ENCODE results near the gene KCNH1.
"Not testable (repeated sequence)": the region's sequence is repeated elsewhere in the genome, so short reads cannot be mapped to it uniquely, and the experiment has no call there.

KCNH1 gene

DNA sequence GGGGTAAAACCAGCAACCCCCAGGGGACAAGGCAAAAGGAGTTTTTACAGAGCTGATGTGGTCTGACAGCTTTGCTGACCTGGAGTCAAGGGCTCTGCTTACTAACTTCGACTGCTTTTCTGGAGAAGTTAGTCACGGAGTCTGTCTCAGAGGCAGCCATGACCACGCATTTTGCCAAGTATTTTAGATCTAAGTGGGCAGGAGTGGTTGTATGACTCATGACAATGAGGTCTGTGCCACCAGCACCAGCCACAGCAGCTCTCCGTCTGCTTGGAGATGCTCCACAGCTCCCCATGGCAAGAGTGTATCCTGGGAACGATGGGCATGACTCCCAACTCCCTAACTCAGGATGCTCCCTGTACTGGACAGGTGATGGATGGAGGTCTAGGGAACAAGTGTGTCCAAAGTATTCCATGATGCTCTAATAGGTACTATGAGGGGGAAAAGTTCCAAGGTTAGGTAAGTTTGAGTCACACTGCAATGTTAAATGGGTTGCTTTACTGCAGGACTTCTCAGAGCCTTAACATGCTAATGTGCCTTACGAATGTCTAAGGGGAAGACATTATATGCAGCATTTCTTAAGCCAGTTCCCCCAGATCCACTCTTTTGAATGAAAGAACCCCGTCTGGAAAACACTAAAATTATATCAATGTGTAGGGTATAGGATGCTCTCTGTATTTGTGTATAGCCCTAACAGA lies 446.2 kb downstream of the KCNH1 start:
- DNase-seq (ENCODE audit: low spot score): no peak

DNA sequence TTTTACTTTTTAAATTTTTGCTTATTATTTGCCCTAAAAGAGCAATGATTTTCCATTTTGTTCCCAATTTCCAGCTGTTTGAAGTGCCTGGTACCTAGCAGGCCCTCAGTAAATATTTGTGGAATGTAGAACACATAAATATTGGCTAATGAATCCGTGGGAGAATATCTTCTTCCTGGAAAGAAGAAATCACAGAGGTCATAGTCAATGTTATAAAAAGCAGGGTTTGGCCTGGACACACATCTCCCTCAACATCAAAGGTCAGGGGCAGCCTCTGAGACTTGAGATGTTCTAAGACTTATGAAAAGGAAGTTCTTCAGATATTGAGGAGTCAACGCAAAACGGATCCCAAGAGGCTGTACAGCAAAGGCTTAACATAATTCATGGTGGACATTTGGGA lies 447.1 kb downstream of the KCNH1 start:
- DNase-seq (ENCODE audit: low spot score): no peak

DNA sequence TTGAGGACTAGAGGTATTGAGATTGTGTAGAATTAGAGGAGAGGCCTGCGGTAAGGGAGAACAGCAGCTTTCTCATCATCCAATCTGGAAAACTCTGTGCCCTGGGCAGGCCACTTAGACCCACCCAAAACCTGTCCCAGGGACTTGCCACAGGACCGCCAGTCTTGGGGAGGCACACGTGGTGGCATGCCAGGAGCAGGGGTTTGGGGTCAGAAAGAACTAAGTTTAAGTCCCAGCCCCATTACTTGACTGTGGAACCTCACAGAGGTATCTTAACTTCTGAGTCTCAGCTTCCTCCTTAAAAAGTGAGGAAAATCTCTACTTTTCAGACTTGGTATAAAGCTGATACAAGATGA lies 448.7 kb downstream of the KCNH1 start:
- DNase-seq (ENCODE audit: low spot score): no peak

DNA sequence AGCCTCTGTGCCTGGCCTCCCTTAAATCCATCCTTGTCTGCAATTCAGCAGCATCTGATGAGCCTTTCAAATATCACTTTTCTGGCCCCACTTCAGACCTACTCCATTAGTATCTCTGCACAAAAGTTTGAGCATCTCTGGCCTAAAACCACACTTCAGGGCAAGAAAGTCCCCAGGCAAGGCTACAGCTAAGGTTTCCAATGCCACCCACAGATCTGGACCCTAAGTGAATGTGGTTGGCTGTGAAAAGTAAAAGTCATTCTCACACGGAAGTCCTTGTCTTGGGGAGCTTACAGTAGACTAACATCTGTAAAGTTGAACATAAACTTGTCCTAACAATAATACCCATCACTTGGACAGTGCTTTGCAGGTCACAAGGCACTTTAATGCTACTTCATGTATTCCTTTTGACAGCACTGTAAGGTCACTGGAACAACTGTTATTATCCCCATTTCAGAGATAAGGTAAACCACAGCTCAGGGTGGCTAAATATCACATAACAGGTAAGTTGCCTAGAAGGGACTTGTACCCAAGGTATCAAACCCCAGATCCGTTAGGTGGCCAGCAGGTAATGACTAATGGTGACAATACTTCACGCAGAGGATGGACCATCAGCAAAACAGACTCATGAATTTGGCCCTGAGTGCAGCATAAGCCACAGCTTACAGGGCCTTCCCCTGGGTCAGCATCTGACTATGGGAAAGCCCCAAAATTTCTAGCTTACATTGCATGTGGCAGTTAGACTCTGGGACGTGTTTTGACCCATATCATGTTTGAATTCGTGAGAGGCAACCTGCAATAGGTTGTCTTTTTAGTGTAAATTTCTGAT lies 449.3 kb downstream of the KCNH1 start:
- no peak for DNase-seq (ENCODE audit: low spot score)

DNA sequence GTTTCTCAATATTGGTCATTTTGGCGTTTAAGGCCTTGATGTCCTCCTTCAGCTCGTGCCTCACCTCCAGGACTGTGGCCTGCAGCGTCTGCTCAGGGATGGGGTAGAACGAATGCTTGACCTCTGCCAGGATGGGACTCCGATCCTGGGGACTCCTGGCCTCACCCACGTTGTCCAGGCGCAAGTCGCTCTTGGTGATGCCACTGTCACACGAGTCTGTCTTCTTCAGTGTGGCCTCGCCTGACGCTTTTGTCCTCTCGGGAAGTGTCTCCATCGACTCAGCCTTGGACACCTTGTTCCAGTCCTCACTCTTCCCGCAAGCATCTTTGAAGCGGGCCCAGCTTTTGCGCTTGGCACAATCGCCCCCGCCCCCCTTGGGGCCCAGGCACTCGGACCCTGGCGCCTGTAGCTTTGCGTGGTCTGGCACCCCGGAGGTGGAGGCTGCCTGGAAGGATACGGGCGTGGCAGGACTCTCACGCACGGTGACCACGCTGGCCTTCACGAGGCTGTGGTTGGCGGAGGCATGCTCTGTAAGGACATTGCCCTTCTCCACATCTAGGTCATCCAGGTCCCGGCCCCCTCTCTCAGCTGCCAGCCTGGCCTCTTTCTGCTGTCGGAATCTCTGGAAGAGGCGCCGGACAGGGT lies 450.4 kb downstream of the KCNH1 start:
- no peak for DNase-seq (ENCODE audit: low spot score)

DNA sequence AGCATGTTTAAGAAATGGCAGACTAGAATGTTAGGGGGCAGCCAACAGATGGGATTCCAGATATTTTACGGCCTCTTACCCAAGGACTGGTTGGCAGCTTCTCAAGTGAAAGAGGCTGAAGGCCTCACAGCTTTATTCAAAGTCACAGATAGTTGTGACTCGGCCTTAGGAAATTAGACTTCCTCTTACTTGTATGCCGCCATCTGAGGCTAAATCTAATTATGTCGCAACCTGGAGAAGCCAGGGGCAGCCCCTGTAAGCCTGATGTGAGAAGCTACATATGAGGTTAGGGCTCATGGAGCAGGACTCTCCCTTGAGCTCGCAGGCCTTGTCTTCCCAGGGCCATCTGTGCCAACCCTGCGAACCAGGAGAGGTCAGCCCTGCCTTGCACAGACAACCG lies 452.8 kb downstream of the KCNH1 start:
- no peak for DNase-seq (ENCODE audit: low spot score)

DNA sequence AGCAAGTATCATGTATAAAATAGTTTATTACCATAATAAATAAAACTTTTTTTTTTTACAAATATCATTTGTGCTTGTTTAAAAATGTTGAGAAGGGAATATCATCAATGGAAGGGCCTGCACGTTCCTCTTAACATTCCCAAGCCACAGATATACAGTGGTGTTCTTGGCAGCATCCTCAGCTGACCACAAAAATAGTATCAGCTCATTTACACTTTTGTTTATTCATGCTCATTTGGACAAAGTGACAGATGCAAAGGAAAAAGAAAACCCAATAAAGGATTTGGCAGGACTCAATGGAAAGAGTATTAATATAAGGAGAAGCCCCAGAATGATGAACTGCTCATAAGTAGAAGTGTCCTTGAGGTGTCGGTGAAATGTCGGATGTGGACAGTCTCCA lies 455.6 kb downstream of the KCNH1 start:
- no peak for DNase-seq (ENCODE audit: low spot score)

DNA sequence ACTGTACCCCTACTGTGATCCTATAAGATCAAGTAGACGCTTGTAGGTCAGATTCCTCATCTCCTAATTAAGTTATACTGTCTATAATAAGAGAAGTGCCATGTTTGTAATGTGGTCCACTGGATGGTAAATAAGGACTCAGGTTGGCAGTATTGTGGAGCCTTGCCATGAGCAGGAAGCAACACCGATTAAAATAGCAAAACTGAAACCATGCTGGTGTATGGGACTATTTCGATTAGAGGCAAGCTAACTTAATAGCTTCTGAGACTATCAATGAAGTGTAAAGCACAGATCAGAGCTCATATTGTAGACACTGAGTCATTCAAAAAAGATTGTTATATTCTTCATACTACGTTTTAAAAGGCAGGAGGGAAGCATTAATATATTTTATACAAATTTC lies 456.4 kb downstream of the KCNH1 start:
- DNase-seq (ENCODE audit: low spot score): no peak

DNA sequence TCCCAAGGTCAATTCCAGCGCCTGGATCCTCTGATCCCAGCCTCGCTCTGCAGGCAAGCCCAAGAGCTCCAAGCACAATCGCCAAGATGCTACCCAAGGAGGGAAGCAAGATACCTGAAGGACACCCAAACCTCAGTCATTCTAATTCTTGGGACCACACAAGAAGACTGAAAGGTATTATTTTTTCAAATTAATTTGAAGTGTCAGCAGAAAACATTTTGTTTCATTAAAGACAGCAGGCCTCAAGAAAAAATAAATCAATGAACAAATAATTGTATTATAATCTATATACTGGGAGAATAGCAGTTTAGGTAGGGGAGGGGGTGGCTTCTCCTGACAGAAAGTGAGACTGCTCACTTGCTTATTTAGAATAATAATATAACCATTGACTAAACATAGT lies 457.4 kb downstream of the KCNH1 start:
- DNase-seq (ENCODE audit: low spot score): no peak

DNA sequence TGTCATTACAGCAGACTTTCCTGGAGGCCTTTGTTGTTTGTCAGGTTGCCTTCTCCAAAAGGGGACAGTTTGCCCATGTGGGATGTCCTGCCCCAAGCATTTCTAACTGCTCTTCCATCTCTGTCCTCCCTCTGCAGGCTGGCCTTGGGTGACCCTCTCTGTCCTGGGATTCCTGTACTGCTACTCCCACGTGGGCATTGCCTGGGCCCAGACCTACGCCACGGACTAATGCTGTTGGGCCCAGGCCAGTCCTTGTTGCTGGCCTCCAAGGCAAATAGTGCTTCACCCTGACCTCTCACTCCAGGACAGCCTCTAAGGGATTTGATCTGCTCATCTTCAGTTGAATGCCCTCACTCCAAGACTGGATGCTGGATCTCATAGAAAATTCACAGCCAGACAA lies 459.8 kb downstream of the KCNH1 start:
- no peak for DNase-seq (ENCODE audit: low spot score)

DNA sequence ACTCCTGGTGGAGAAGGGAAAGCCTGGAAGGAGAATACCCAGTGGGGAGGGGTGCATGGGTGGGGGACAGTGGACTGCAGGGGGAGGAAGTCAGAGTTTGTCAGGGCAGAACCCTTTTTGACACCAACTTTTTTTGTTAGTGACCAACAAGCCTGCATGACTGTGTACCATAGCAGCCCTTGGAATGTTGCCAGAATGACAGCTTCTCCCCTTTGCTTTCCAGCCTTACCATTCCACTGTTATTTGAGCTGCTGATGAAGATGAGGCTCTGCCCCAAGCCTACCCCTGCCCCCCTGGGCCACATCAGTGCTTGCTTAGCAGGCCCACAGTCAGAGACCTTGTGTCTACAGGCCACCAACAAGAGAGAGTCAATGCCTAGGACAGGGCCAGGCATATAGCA lies 464.0 kb downstream of the KCNH1 start:
- DNase-seq (ENCODE audit: low spot score): no peak

DNA sequence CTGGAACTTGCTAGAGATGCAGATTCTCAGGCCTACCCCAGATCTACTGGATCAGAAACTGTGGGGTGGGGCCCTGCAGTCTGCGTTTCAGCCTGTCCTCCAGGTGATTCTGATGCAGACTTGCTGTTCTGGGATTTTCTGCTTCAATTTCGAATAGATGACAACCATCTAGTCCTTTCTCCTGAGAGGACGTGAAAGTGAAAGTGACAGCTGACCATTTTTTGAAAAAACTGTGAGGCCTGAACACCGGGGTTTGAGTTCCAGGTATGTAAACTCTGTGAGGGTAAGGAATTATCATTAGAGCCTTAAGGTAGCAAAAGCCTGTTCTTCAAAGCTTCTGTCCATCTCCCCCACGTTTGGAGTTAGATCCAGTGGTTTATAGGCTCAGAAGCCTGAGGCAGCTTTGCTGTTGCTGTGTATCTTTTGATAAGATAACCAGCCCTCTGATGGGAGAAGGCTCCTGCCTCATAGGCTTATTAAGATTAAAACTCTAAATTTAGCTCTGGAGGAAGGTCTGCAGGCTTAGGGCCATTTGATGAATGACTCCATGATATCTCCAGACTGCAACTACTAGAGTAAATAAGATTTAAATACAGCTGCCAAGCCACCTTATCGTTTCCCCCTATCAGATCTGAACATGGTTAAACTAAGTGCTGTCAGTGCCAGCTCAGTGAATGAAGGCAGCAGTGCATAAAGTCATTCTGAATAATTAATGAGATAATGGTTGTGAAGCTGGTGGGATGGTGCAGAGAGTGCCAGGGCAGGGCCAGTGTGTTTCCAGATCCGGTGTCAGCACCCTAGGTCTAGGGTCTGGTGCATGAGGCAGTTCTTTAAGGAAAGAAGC lies 470.0 kb downstream of the KCNH1 start:
- no peak for DNase-seq (ENCODE audit: low spot score)

DNA sequence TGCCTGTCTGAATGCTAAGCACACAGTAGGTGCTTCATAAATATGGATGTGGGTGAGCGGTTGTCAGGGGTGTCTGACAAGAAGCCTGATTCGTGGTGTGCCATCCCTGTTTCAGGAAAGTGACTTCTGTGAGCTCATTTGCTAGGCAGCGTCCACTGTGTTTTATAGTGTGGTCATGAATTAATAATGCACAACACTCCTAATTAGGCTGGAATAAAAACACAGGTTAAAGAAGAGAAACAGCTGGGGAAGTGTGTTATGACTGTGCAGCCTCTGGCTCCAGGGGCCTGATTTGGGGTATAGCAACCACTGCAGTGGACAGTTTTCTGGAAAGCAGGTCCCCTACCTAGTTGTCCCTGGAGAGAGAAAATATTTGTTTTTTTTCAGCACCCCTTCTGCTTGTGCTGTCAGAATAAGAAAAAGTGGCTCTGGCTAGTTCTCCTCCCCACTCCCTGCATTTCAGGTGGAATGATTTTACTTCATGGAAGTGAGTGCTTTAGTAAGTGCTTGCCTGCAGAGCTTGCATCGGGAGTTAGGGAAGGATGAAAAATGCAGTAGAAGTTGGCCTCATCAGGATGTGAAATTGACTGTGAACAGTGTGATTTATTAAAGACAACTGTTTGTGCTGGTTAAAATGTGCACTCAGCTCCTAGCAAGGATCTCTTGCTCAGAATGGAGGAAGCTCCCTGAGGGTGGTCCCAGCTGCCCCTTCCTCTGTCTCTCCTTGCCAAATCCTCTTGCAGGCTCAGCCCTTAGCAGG lies 471.5 kb downstream of the KCNH1 start:
- no peak for DNase-seq (ENCODE audit: low spot score)

DNA sequence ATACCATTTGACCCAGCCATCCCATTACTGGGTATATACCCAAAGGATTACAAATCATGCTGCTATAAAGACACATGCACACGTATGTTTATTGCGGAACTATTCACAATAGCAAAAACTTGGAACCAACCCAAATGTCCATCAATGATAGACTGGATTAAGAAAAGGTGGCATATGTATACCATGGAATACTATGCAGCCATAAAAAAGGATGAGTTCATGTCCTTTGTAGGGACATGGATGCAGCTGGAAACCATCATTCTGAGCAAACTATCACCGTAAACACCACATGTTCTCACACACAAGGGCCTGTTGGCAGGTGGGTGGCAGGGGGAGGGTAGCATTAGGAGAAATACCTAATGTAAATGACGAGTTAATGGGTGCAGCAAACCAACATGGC lies 472.4 kb downstream of the KCNH1 start:
- DNase-seq (ENCODE audit: low spot score): not testable (repeated sequence)

DNA sequence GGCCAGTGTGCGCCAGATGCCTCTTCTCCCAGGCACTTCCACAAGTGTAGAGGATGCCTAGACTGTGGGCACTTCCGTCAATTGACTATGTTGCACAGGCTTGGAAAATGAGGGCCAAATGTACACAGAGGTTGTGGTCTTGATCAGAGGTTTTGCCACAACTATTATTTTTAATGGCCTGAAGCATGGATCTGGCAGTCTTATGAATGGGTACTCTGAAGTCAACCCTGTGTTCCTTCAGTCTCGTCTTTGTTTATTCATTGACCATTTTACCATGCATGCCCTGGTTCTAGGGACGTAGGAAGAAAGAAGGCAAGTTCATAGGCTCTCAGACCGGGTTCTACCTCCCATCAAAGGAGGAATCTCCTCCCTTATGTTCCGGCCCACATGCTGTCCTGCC lies 476.1 kb downstream of the KCNH1 start:
- no peak for DNase-seq (ENCODE audit: low spot score)

DNA sequence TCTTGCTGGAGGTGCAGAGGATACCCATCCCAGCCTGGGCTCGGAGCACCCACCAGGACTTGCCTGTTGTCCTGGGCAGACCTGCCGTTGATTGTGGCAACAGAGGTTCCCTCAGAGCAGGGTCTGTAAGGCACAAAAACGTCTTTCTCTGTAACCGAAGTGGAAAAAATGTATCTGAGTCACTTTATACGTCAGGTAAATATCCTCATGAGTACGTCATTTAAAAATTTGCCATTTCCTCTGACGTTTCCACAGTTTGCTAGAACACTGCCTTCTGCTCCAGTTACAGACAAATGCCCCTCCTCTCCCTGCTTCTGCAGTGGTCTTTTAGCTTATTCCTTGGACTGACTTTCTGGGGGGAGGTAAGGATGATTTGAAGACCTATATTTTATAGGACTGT lies 478.4 kb downstream of the KCNH1 start:
- no peak for DNase-seq (ENCODE audit: low spot score)

DNA sequence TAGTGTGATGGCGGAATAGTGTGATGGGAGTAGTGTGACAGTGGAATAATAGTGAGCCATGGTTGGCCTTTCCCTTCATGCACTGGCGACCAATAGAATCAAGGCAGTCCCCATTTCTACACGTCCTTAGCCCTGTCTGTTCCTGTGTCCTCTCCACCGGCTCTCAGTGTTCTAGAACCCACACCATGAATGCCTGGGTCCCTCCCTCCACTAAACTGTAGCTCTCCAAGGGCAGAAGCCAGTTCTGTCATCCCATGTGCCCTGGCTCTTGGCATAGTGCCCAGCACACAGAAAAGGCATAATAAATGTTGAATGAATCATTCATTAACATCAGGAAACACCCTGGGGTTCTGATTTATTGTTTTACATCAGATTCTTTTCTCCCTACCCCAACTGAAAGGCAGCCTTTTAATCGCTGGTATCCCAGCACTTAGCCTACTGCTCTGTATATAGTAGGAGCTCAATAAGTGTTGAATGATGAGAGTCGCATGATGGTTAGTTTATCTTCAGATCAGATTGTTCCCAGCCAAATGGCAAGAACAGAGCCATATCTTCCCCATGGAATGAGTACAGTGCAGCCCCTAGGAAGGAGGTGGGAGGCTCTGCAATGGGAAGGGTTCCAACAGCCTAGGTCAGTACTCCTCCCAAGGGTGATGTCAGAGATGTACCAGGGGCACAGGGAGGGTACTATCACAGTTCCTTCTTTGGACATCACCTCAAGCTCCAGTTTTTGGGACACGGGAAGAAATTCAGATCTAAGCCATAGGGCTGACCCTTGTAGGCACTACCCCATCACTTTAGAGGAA lies 479.6 kb downstream of the KCNH1 start:
- no peak for DNase-seq (ENCODE audit: low spot score)

DNA sequence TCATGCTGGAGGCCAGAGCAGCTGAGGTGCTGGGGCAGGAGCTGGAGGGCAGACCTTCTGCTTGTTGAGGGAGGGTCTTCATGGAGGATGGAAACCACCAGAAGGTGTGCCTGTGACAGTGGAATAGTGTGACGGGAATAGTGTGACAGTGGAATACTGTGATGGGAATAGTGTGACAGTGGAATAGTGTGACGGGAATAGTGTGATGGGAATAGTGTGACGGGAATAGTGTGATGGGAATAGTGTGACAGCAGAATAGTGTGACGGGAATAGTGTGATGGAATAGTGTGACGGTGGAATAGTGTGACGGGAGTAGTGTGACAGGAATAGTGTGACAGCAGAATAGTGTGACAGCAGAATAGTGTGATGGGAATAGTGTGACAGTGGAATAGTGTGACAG lies 480.2 kb downstream of the KCNH1 start:
- DNase-seq (ENCODE audit: low spot score): peak; percentile 32

DNA sequence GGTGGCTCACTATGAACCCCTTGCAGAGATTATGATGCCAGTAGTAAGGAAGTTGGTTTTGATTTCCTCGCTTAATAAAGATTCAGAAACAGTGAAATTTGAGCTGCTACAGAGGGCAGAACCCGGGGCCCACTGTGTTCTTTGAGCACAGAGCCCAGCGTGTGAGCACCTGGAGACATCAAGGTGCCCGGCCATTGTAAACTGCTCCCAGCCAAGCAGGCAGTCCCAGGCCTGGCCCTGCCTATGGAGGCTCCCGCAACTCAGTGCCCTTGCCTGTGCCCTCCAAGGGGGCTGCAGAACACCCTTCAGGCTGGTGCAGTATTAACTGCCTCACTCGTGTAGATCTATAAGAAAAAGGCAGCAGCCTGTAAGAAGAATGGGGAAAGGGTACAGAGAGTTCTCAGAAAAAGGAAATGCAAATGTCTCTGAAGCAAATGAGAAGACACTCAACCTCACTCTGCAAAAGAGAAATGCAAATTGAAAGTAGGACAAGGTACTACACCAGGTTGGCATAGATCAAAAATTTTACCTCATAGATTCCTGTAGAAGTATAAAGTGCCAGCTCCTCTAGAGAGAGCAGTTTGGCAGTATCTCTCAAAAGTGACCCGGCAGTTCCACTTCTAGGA lies 481.5 kb downstream of the KCNH1 start:
- DNase-seq (ENCODE audit: low spot score): no peak

DNA sequence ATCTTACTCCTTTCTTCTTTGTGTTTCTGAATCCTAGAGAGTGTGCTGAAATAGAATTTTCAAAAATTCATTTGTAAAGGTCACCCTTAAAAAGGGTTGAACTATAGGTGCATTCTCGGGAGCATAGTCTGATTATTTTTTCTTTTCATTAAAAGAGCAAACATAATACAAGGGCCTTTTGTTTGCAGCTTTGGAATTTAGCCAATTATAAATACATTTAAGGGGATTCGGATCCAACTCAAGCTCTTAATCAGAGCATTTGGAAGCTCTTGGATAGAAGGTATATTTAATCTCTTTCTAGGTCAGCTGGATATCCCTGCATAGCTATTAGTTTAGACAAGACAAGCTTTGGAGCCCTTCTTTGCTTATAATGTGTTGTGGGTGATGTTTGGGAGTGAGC lies 483.5 kb downstream of the KCNH1 start:
- no peak for DNase-seq (ENCODE audit: low spot score)
